GDM1 (cell line): ENCODE results near the gene NDUFS2.
"Not testable (repeated sequence)": the region's sequence is repeated elsewhere in the genome, so short reads cannot be mapped to it uniquely, and the experiment has no call there.

Experiments
- DNase-seq: peaks from one replicate; lab custom pipeline; 2025; lab: John Stamatoyannopoulos, UW

NDUFS2 gene

GRCh38 chr1:161255302-161255701 is 53.1 kb downstream of the NDUFS2 start:
- DNase-seq: not testable (repeated sequence)

GRCh38 chr1:161255955-161256520 is 53.9 kb downstream of the NDUFS2 start:
- not testable (repeated sequence) for DNase-seq

- not testable (repeated sequence) for DNase-seq
These were observed 54.9 kb downstream of the NDUFS2 start for GRCh38 chr1:161257109-161257508.

GRCh38 chr1:161258439-161259344 is 56.5 kb downstream of the NDUFS2 start, which contains the start of gene PCP4L1:
Gene PCP4L1, plus strand, starts transcription at chr1:161258745. Its CDS starts 230 bp downstream, at chr1:161258975.
- no peak for DNase-seq

GRCh38 chr1:161259345-161259702 is 57.2 kb downstream of the NDUFS2 start:
- no peak for DNase-seq

- DNase-seq: no peak
These were observed 57.6 kb downstream of the NDUFS2 start for GRCh38 chr1:161259765-161260164.

- DNase-seq: no peak
These were observed 58.5 kb downstream of the NDUFS2 start for GRCh38 chr1:161260376-161261260.

- peak; percentile 19 for DNase-seq
These were observed 59.4 kb downstream of the NDUFS2 start for GRCh38 chr1:161261261-161262235.
